IPS-15b (cell line): Measurements from ENCODE around the gene OXLD1.

Experiments
- H3K27me3 ChIP-seq: one replicate; pipeline ENCODE4 v1.6.1; 2013; ENCODE audit warnings: low read length; ENCODE audit not compliant: control insufficient read depth, insufficient read depth
- H3K36me3 ChIP-seq: one replicate; pipeline ENCODE4 v1.6.1; 2013; ENCODE audit warnings: low read length; ENCODE audit not compliant: control insufficient read depth, insufficient read depth
- H3K4me1 ChIP-seq: one replicate; pipeline ENCODE4 v1.6.1; 2013; ENCODE audit warnings: mild to moderate bottlenecking, low read length; ENCODE audit not compliant: control insufficient read depth, insufficient read depth
- H3K4me3 ChIP-seq: one replicate; pipeline ENCODE4 v1.5.1; 2013; ENCODE audit warnings: low read depth, low read length
- H3K9ac ChIP-seq: one replicate; pipeline ENCODE4 v1.6.1; 2013; ENCODE audit warnings: low read depth, mild to moderate bottlenecking, low read length
- H3K9me3 ChIP-seq: one replicate; pipeline ENCODE4 v1.6.1; 2013; ENCODE audit warnings: mild to moderate bottlenecking, low read length; ENCODE audit not compliant: control insufficient read depth, insufficient read depth

Gene OXLD1

DNA sequence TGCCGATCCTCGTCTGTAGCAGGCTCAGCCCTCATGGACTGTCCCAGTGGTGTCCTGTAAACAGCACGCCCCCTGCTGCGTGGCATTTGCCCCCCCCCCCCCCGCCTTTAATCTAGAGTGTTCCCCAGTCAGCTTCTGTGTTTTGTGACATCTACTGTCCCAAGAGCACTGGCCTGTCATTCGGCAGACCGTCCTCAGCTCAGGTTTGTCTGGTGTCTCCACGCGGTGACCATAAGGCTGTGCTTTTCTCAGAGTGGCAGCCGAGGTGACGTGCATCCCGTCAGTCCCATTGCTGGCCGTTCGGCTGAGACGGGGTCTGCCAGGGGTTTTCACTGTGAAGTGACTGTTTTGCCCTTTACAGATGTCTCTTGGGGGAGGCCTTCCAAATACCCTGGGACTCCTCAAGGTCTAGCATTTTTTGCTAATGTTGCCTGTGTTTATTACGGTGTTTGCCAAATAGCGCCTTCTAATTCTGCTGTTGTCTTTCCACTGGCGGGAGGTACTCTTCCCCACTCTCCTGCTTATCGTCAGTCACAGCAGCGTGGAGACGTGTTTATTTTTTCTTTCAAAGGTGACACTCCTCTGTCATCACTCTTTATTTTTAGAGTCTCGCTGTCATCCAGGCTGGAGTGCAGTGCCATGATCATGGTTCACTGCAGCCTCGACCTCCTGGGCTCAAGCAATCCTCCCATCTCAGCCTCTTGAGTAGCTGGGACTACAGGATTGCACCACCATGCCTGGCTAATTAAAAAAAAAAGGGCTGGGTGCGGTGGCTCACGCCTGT is 31.0 kb upstream of the OXLD1 start:
- Histone ChIP-seq H3K4me3 (no peak overlapping the region), H3K9me3 (no peaks in the 10 kb centered on the region), H3K36me3 (peaks cover 56% of the 10 kb centered on the region), H3K27me3 (no peaks in the 10 kb centered on the region), H3K9ac (no peak overlapping the region), H3K4me1 (no peaks in the 10 kb centered on the region)

- H3K9me3 ChIP-seq: no peaks in the 10 kb centered on the region
- no peaks in the 10 kb centered on the region for H3K27me3 ChIP-seq
- H3K4me3 ChIP-seq: no peak overlapping the region
- no peak overlapping the region for H3K9ac ChIP-seq
- H3K36me3 ChIP-seq: peaks cover 61% of the 10 kb centered on the region
- no peaks in the 10 kb centered on the region for H3K4me1 ChIP-seq
Observed at GRCh38 chr17:81696218-81696941, 30.0 kb upstream of the OXLD1 start.

- Histone ChIP-seq H3K36me3 (peaks cover 60% of the 10 kb centered on the region), H3K27me3 (no peaks in the 10 kb centered on the region)
Observed at GRCh38 chr17:81695801-81696200, 29.4 kb upstream of the OXLD1 start.

GRCh38 chr17:81695211-81695610 is 28.8 kb upstream of the OXLD1 start:
- Histone ChIP-seq H3K36me3 (peaks cover 60% of the 10 kb centered on the region), H3K4me3 (no peak overlapping the region), H3K4me1 (no peaks in the 10 kb centered on the region), H3K9ac (no peak overlapping the region), H3K27me3 (no peaks in the 10 kb centered on the region), H3K9me3 (no peaks in the 10 kb centered on the region)

More at GRCh38 chr17:81695801-81696200, 29.4 kb upstream of the OXLD1 start:
- Histone ChIP-seq H3K4me3 (no peak overlapping the region), H3K9me3 (no peaks in the 10 kb centered on the region), H3K9ac (no peak overlapping the region), H3K4me1 (no peaks in the 10 kb centered on the region)

GRCh38 chr17:81694810-81695209 is 28.4 kb upstream of the OXLD1 start:
- H3K9me3 ChIP-seq: no peaks in the 10 kb centered on the region
- no peak overlapping the region for H3K9ac ChIP-seq
- H3K4me1 ChIP-seq: no peaks in the 10 kb centered on the region
- no peak overlapping the region for H3K4me3 ChIP-seq
- peaks cover 64% of the 10 kb centered on the region for H3K36me3 ChIP-seq
- no peaks in the 10 kb centered on the region for H3K27me3 ChIP-seq

GRCh38 chr17:81693509-81694210 is 27.3 kb upstream of the OXLD1 start:
- Histone ChIP-seq H3K36me3 (peaks cover 69% of the 10 kb centered on the region), H3K4me3 (no peak overlapping the region), H3K9ac (no peak overlapping the region), H3K4me1 (no peaks in the 10 kb centered on the region), H3K9me3 (no peaks in the 10 kb centered on the region), H3K27me3 (no peaks in the 10 kb centered on the region)

- Histone ChIP-seq H3K9ac (no peak overlapping the region), H3K27me3 (no peaks in the 10 kb centered on the region), H3K4me1 (no peaks in the 10 kb centered on the region), H3K36me3 (peaks cover 80% of the 10 kb centered on the region), H3K9me3 (no peaks in the 10 kb centered on the region), H3K4me3 (no peak overlapping the region)
Observed at GRCh38 chr17:81691608-81692007, 25.2 kb upstream of the OXLD1 start.

DNA sequence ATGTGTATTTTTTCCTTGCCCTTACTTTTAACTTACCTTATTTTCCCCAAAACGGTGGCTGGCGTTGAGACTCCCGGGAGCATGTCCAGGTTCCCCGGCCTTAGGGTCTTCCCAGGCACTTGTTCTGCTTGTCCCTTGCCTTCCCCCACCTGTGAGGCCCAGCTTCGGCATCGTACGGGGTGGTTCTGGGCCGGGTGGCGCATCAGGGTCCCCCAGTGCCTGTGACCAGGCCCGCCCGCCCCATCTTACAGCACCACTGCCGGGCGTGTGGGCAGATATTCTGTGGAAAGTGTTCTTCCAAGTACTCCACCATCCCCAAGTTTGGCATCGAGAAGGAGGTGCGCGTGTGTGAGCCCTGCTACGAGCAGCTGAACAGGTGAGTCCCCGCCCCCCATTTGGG is 24.8 kb upstream of the OXLD1 start:
- H3K4me3 ChIP-seq: no peak overlapping the region
- H3K36me3 ChIP-seq: peaks cover 80% of the 10 kb centered on the region
- no peak overlapping the region for H3K9ac ChIP-seq
- H3K4me1 ChIP-seq: no peaks in the 10 kb centered on the region
- no peaks in the 10 kb centered on the region for H3K9me3 ChIP-seq
- no peaks in the 10 kb centered on the region for H3K27me3 ChIP-seq

DNA sequence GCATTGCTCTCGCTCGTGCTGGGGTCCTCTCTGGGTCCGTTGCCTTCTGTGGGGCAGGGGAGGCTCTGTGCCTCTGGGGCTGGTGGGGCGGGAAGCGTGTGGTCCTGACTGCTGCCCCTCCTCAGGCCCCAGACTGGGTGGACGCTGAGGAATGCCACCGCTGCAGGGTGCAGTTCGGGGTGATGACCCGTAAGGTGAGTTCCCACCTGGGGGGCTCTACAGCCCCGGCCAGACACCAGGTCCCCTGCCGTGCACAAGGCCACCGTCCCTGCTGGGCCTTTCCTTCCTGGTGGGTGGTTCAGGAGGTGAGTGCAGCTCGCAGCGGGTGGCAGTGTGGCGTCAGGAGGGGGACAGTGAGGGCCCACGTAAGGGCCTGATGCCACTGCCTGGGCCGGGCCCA is 24.1 kb upstream of the OXLD1 start:
- no peak overlapping the region for H3K4me3 ChIP-seq
- H3K36me3 ChIP-seq: peaks cover 81% of the 10 kb centered on the region
- no peaks in the 10 kb centered on the region for H3K27me3 ChIP-seq
- no peak overlapping the region for H3K9ac ChIP-seq
- no peaks in the 10 kb centered on the region for H3K4me1 ChIP-seq
- H3K9me3 ChIP-seq: no peaks in the 10 kb centered on the region

DNA sequence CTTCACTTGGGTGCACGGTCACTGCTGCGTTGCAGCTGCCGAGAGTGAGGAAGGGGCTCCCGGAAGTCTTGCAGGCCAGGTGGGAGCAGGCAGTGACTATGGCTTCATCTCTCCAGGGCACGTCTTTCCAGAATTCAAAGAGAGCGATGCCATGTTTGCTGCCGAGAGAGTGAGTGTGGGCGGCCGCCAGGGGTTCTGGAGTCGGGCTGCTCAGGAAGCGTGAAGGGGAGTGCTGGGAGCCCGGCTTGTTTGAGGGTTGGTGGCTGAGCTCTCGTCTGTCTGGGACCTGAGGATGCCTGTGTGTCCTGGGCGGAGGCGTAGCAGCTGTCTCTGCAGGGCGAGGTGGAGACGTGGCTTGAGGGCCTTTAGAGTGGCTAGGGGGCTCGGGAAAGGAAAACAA is 23.7 kb upstream of the OXLD1 start:
- H3K36me3 ChIP-seq: peaks cover 82% of the 10 kb centered on the region
- H3K4me3 ChIP-seq: no peak overlapping the region

DNA sequence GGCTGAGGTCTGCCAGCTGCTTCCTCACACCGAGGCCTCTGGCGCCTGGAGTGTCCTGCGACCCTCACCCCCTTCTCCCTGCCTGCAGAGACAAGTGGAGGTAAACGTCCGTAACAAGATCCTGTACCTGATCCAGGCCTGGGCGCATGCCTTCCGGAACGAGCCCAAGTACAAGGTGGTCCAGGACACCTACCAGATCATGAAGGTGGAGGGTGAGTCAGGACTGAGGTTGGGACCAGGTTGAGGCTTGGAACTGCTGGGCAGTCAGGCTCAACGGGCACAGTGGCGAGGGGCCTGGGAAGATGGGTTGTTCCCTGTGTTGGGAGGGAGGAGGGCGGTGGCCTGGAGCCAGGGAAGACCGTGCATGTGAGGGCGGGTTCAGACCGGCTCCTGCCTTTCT is 22.2 kb upstream of the OXLD1 start:
- Histone ChIP-seq H3K4me3 (no peak overlapping the region), H3K9ac (no peak overlapping the region), H3K4me1 (peaks cover 6% of the 10 kb centered on the region), H3K9me3 (no peaks in the 10 kb centered on the region), H3K27me3 (no peaks in the 10 kb centered on the region), H3K36me3 (peaks cover 69% of the 10 kb centered on the region)

More for the DNA sequence above, 23.7 kb upstream of the OXLD1 start:
- H3K9me3 ChIP-seq: no peaks in the 10 kb centered on the region
- no peaks in the 10 kb centered on the region for H3K27me3 ChIP-seq
- H3K4me1 ChIP-seq: no peaks in the 10 kb centered on the region
- H3K9ac ChIP-seq: no peak overlapping the region
